ENCODE data around the gene ADAM12. TPM values are rescaled to one million over a fixed set of nuclear protein-coding genes. Genes with fewer than 3 reads are reported as not detected.

Gene ADAM12
- total RNA-seq, 1 experiment from 2014 or later: 0.24 TPM

- H3K79me2 ChIP-seq (ENCODE audit: insufficient read depth, low read length): no peaks in the 10 kb centered on the region
- H3K27ac Mint-ChIP-seq: no peak overlapping the region
- no peak overlapping the region for H2AFZ ChIP-seq (ENCODE audit: low read length)
- no peak for DNase-seq
- no peak overlapping the region for H2BK20ac ChIP-seq (ENCODE audit: low read depth, low read length, poor library complexity, severe bottlenecking)
- no peaks in the 10 kb centered on the region for H3K79me1 ChIP-seq (ENCODE audit: insufficient read depth, low read depth, low read length, poor library complexity, severe bottlenecking)
- no peaks in the 10 kb centered on the region for H4K20me1 ChIP-seq (ENCODE audit: control insufficient read depth, insufficient read depth, insufficient read length)
- H4K8ac ChIP-seq (replicated peaks; ENCODE audit: insufficient read length, low read depth, low read length): no peak overlapping the region
- H3K4me2 ChIP-seq (ENCODE audit: insufficient read depth, insufficient read length, low read length): no peak overlapping the region
- H3K4ac ChIP-seq (ENCODE audit: low read depth, low read length): no peak overlapping the region
- no peak overlapping the region for H3T11ph ChIP-seq (ENCODE audit: low read length)
- H3K23ac ChIP-seq (ENCODE audit: insufficient read length, low read depth, low read length): no peak overlapping the region
- H2BK120ac ChIP-seq (ENCODE audit: low read depth, low read length, poor library complexity, severe bottlenecking): no peak overlapping the region
- H3K4me1 Mint-ChIP-seq: peaks cover 21 to 25% of the 10 kb centered on the region in 2 experiments
- no peaks in the 10 kb centered on the region for H3K23me2 ChIP-seq (ENCODE audit: insufficient read length, low read depth, low read length, poor library complexity, severe bottlenecking)
- H3K9me3 ChIP-seq (ENCODE audit: control insufficient read depth, low read depth, low read length): no peaks in the 10 kb centered on the region
- no peaks in the 10 kb centered on the region; the same call in 1 of the 2 replicates for H3K4me1 ChIP-seq (ENCODE audit: insufficient read depth, low read length)
- H3K56ac ChIP-seq (ENCODE audit: insufficient read length, low read depth, low read length): no peak overlapping the region
- H2BK12ac ChIP-seq (ENCODE audit: insufficient read length, low read depth, low read length): no peak overlapping the region
- H3K27ac ChIP-seq (ENCODE audit: insufficient read length, low read depth, low read length): no peak overlapping the region
- no CpG with 5 or more reads among the region's 4 CpGs for WGBS (ENCODE audit: extremely low coverage, insufficient read length, low lambda C conversion rate)
- peaks cover 0 to 7% of the 10 kb centered on the region in 2 experiments; a peak in 1 of 5 replicates for H3K9me3 Mint-ChIP-seq
- H4K91ac ChIP-seq (ENCODE audit: insufficient read length, low read depth, low read length): no peak overlapping the region
- H4K5ac ChIP-seq (ENCODE audit: insufficient read length, low read depth, low read length): no peak overlapping the region
- no peak overlapping the region for H3K14ac ChIP-seq (ENCODE audit: insufficient read depth, low read length)
- peaks cover 13% of the 10 kb centered on the region for H3K27me3 Mint-ChIP-seq (ENCODE audit: low read depth)
- peaks cover 0 to 4% (median 1%) of the 10 kb centered on the region in 3 experiments; a peak in 2 of 7 replicates for H3K36me3 Mint-ChIP-seq (ENCODE audit: insufficient read depth in 1 of 3, low read depth in 3 of 3)
- H3K9ac ChIP-seq (ENCODE audit: extremely low read depth, insufficient read length, low read length): no peak overlapping the region
- no peak overlapping the region for H2BK5ac ChIP-seq (ENCODE audit: insufficient read length, low read length)
- no peaks in the 10 kb centered on the region for H3K27me3 ChIP-seq (ENCODE audit: insufficient read depth, low read length)
- no peak for TF ChIP-seq CTCF (conservative IDR thresholded peaks at IDR 0.05)
- H3K4me3 Mint-ChIP-seq: no peak overlapping the region
- H2BK15ac ChIP-seq (ENCODE audit: low read depth, low read length): no peak overlapping the region
- H3K18ac ChIP-seq (ENCODE audit: insufficient read length, low read depth, low read length): no peak overlapping the region
- no peak overlapping the region for H2AK5ac ChIP-seq (ENCODE audit: insufficient read length, low read length)
These were observed 256.9 kb downstream of the ADAM12 start for GRCh38 chr10:126131341-126131740.

Data from H9 (cell line).